Measurements from ENCODE around the gene MPI.
"Not testable (repeated sequence)": the region's sequence is repeated elsewhere in the genome, so short reads cannot be mapped to it uniquely, and the experiment has no call there.

Gene MPI

GRCh38 chr15:74889390-74889882 is 406 bp upstream of the MPI start:
- TF ChIP-seq CTCF (IDR thresholded peaks at IDR 0.05; ENCODE audit: extremely low read depth, insufficient read depth, missing control alignments): no peak
- in situ Hi-C loops (cut with MboI; ENCODE audit: low pct_unique_long_range_greater_than_20kb, low sequenced_read_pairs, unreplicated experiment): no loop called here
- DNase-seq (ENCODE audit: low spot score): no peak

- in situ Hi-C loops (cut with MboI; ENCODE audit: low pct_unique_long_range_greater_than_20kb, low sequenced_read_pairs, unreplicated experiment): no loop called here
- DNase-seq (ENCODE audit: low spot score): no peak
- TF ChIP-seq CTCF (IDR thresholded peaks at IDR 0.05; ENCODE audit: extremely low read depth, insufficient read depth, missing control alignments): no peak
These were observed 771 bp downstream of the MPI start for GRCh38 chr15:74890665-74890960.

- DNase-seq (ENCODE audit: low spot score): no peak
- in situ Hi-C loops (cut with MboI; ENCODE audit: low pct_unique_long_range_greater_than_20kb, low sequenced_read_pairs, unreplicated experiment): no loop called here
- TF ChIP-seq CTCF (IDR thresholded peaks at IDR 0.05; ENCODE audit: extremely low read depth, insufficient read depth, missing control alignments): no peak
These were observed 1.6 kb downstream of the MPI start for GRCh38 chr15:74891469-74891868.

GRCh38 chr15:74892313-74892712 is 2.5 kb downstream of the MPI start:
- no peak for DNase-seq (ENCODE audit: low spot score)
- no peak for TF ChIP-seq CTCF (IDR thresholded peaks at IDR 0.05; ENCODE audit: extremely low read depth, insufficient read depth, missing control alignments)
- in situ Hi-C loops (cut with MboI; ENCODE audit: low pct_unique_long_range_greater_than_20kb, low sequenced_read_pairs, unreplicated experiment): no loop called here

GRCh38 chr15:74892931-74893330 is 3.1 kb downstream of the MPI start:
- in situ Hi-C loops (cut with MboI; ENCODE audit: low pct_unique_long_range_greater_than_20kb, low sequenced_read_pairs, unreplicated experiment): no loop called here
- DNase-seq (ENCODE audit: low spot score): no peak
- TF ChIP-seq CTCF (IDR thresholded peaks at IDR 0.05; ENCODE audit: extremely low read depth, insufficient read depth, missing control alignments): no peak

GRCh38 chr15:74893627-74894026 is 3.8 kb downstream of the MPI start:
- TF ChIP-seq CTCF (IDR thresholded peaks at IDR 0.05; ENCODE audit: extremely low read depth, insufficient read depth, missing control alignments): no peak
- DNase-seq (ENCODE audit: low spot score): no peak
- in situ Hi-C loops (cut with MboI; ENCODE audit: low pct_unique_long_range_greater_than_20kb, low sequenced_read_pairs, unreplicated experiment): no loop called here

DNA sequence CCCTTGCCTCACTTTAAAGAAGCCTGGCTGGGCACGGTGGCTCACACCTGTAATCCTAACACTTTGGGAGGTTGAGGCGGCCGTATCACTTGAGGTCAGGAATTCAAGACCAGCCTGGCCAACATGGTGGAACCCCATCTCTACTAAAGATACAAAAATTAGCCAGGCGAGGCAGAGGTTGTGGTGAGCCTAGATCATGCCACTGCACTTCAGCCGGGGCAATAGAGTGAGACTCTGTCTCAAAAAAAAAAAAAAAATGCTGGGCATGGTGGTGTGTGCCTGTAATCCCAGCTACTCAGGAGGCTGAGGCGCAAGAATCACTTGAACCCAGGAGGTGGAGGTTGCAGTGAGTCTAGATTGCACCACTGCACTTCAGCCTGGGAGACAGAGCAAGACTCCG is 4.5 kb downstream of the MPI start:
- in situ Hi-C loops (cut with MboI; ENCODE audit: low pct_unique_long_range_greater_than_20kb, low sequenced_read_pairs, unreplicated experiment): not testable (repeated sequence)

More for the DNA sequence above, 4.5 kb downstream of the MPI start:
- not testable (repeated sequence) for DNase-seq (ENCODE audit: low spot score)

Data from GM13977 (cell line).